PFSK-1 (cell line): ENCODE data around the gene SCFD1.

Source experiments
- FOXP2 ChIP-seq: optimal IDR thresholded peaks from 2 replicates; pipeline ENCODE3; 2011; ENCODE audit warnings: borderline replicate concordance, control low read depth, inconsistent platforms; ENCODE audit not compliant: insufficient read depth; ENCODE audit errors: extremely low read length, extremely low read depth
- POLR2AphosphoS5 ChIP-seq: IDR thresholded peaks from 2 replicates; pipeline ENCODE4 v1.6.1; 2012; ENCODE audit warnings: low read depth, mild to moderate bottlenecking, control low read depth, low read length, moderate library complexity
- SIN3A ChIP-seq: IDR thresholded peaks from 2 replicates; pipeline ENCODE4 v1.6.1; 2012; ENCODE audit warnings: mild to moderate bottlenecking, low read length, moderate library complexity, borderline replicate concordance; ENCODE audit not compliant: insufficient read depth
- TAF1 ChIP-seq: IDR thresholded peaks from 2 replicates; pipeline ENCODE4 v1.6.1; 2012; ENCODE audit warnings: low read length, control low read depth, borderline replicate concordance; ENCODE audit not compliant: insufficient read depth
- TF ChIP-seq, protein P1 (sequence below), 2 experiments: IDR thresholded peaks; 2 replicates each; pipeline versions ENCODE4 v1.6.1 to v1.8.0; 2011 to 2012; ENCODE audit warnings: low read depth in 2 of 2, low read length in 2 of 2, control low read depth in 1 of 2, inconsistent platforms in 1 of 2, mild to moderate bottlenecking in 1 of 2, moderate library complexity in 1 of 2; ENCODE audit not compliant: insufficient read depth in 1 of 2

DNA sequence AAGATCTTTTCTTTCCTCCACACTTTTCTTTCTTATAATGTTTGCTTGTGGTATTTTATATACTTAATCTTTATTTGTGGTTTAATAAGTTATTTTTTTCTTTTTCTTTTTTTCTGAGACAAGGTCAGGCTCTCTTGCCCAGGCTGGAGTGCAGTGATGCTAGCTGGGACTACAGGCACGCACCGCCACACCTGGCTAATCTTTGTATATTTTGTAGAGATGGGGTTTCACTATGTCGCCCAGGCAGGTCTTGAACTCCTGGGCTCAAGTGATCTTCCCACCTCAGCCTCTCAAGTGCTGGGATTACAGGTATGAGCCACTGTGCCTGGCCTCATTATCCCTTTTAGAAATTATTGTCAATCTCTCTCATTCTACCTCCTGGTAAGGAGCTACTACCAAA lies 87.1 kb downstream of the SCFD1 start:
- TF ChIP-seq, protein P1, sequence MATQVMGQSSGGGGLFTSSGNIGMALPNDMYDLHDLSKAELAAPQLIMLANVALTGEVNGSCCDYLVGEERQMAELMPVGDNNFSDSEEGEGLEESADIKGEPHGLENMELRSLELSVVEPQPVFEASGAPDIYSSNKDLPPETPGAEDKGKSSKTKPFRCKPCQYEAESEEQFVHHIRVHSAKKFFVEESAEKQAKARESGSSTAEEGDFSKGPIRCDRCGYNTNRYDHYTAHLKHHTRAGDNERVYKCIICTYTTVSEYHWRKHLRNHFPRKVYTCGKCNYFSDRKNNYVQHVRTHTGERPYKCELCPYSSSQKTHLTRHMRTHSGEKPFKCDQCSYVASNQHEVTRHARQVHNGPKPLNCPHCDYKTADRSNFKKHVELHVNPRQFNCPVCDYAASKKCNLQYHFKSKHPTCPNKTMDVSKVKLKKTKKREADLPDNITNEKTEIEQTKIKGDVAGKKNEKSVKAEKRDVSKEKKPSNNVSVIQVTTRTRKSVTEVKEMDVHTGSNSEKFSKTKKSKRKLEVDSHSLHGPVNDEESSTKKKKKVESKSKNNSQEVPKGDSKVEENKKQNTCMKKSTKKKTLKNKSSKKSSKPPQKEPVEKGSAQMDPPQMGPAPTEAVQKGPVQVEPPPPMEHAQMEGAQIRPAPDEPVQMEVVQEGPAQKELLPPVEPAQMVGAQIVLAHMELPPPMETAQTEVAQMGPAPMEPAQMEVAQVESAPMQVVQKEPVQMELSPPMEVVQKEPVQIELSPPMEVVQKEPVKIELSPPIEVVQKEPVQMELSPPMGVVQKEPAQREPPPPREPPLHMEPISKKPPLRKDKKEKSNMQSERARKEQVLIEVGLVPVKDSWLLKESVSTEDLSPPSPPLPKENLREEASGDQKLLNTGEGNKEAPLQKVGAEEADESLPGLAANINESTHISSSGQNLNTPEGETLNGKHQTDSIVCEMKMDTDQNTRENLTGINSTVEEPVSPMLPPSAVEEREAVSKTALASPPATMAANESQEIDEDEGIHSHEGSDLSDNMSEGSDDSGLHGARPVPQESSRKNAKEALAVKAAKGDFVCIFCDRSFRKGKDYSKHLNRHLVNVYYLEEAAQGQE (IDR thresholded peaks at IDR 0.05; ENCODE audit: insufficient read depth in 1 of 2, low read depth in 2 of 2, low read length in 2 of 2), result no peak
- TF ChIP-seq TAF1, result no peak
- TF ChIP-seq SIN3A, result no peak
- TF ChIP-seq POLR2AphosphoS5, result no peak
- no peak for TF ChIP-seq FOXP2
